Upper lobe of left lung (tissue), 6 donors: Measurements from ENCODE around the gene NCF2. TPM values are rescaled to one million over a fixed set of nuclear protein-coding genes. Genes with fewer than 3 reads are reported as not detected.
A peak's percentile ranks its signal among the peaks of the same experiment; 100 is the strongest.

Source experiments
- ATAC-seq, 2 donors: fragments of 200-7000 bp; cut with Tn5 transposase; one replicate each; pipeline ENCODE4 v1.9.1; 2022; ENCODE audit warnings: mild to moderate bottlenecking in 2 of 2, moderate library complexity in 2 of 2; ENCODE audit not compliant: low FRiP score in 2 of 2
- DNase-seq, 2 donors: peaks; one replicate each; pipeline ENCODE4 v3.0.0-alpha.2; 2019 to 2020
- H3K27ac ChIP-seq, 4 donors: fragments of 200-600 bp; sonication (generic); one replicate each; pipeline ENCODE4 v1.5.1; 2016 to 2019
- H3K27me3 ChIP-seq, 4 donors: fragments of 200-600 bp; sonication (generic); one replicate each; pipeline ENCODE4 v1.5.1; 2017 to 2019
- H3K36me3 ChIP-seq, 4 donors: fragments of 200-600 bp; sonication (generic); one replicate each; pipeline ENCODE4 v1.5.1; 2016 to 2019
- H3K4me1 ChIP-seq, 4 donors: fragments of 200-600 bp; sonication (generic); one replicate each; pipeline ENCODE4 v1.5.1; 2018 to 2019
- H3K4me3 ChIP-seq, 4 donors: fragments of 200-600 bp; sonication (generic); one replicate each; pipeline ENCODE4 v1.5.1; 2017 to 2019; ENCODE audit warnings: mild to moderate bottlenecking in 2 of 4, moderate library complexity in 1 of 4
- H3K9me3 ChIP-seq, 4 donors: fragments of 200-600 bp; sonication (generic); one replicate each; pipeline ENCODE4 v1.5.1; 2018 to 2019
- CTCF ChIP-seq, 6 experiments: fragments of 450-650 bp in 4 of 6; fragments of 200-600 bp in 2 of 6; sonication (generic) in 2 of 6; IDR thresholded peaks; one replicate each; pipeline ENCODE4 v1.5.1; 2016 to 2019; ENCODE audit warnings: antibody characterized with exemption in 6 of 6
- EP300 ChIP-seq, 4 donors: sonication (generic); formaldehyde crosslinking; IDR thresholded peaks; one replicate each; pipeline ENCODE4 v1.5.1; 2017; ENCODE audit warnings: antibody characterized with exemption in 4 of 4, control low read depth in 2 of 4
- POLR2A ChIP-seq, 4 donors: fragments of 450-650 bp; IDR thresholded peaks; one replicate each; pipeline ENCODE4 v1.5.1; 2016 to 2017; ENCODE audit warnings: antibody characterized with exemption in 4 of 4, mild to moderate bottlenecking in 2 of 4
- POLR2AphosphoS5 ChIP-seq, 2 donors: sonication (generic); formaldehyde crosslinking; IDR thresholded peaks; one replicate each; pipeline ENCODE4 v1.5.1; 2017; ENCODE audit warnings: antibody characterized with exemption in 2 of 2
- WGBS, 2 donors: methylation state at CpG; one replicate each; pipeline ENCODE4 v1.1.5; 2017 to 2018; 5-methylcytosine and 5-hydroxymethylcytosine counted together
- total RNA-seq, 6 donors: library from RNA; depleted of rRNA in 4 of 6; stranded (reverse); fragments of >200 nt in 4 of 6; gene quantifications; one replicate each; pipeline versions ENCODE4 v1.1.0 to v1.2.1, GENCODE V29; 2016 to 2021
- donor health status: DM: no; HTN: no; CAD: no; lungs with moderate emphysema.
- donor health status: DM: no; HTN: yes; CAD: no; lungs with severe emphysema.

The NCF2 gene
- total RNA-seq, 6 donors from 2014 or later = 68.5 to 202 (median 143) TPM

DNA sequence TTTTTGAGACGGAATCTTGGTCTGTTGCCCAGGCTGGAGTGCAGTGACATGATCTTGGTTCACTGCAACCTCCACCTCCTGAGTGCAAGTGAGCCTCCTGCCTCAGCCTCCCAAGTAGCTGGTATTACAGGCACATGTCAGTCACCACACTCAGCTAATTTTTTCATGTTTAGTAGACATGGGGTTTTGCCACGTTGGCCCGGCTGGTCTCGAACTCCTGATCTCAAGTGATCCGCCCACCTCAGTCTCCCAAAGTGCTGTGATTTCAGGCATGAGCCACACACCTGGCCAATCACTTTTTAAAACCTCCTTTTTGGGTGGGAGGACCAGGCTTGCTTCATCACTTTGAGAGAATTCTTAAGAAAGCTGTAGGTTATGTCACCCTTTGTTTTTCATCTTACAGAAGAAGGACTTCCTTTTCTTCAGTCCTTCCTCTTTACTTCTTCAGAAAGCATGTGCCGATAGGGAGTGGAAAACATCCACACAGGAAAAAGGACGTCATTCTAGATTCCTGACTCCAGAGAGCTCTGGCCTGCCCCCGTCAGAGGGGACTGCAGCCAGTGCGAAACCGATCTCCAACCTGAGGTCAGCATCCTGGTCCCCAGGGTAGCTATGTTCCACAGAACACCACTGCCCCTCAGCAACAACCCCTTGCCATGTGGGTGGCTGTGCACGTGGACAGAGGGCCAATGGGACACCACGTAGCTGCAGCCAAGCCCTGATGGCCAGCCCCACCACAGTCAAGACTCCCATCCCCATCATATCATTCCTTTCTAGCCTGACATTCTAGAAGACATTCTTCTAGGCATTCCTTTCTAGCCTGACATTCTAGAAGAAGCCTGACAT lies 21.9 kb downstream of the NCF2 start:
- H3K27me3 ChIP-seq = no peaks in the 10 kb centered on the region
- no peak overlapping the region for H3K4me3 ChIP-seq
- peak overlapping the region; percentile 42 to 81 (median 64) for H3K27ac ChIP-seq
- ATAC-seq (peak; percentile 45 to 78), DNase-seq (peak in 1 of 2 donors; percentile 73)
- WGBS, 2 donors = 61 to 73% methylated on average over 12 of the region's 12 CpGs
- no peaks in the 10 kb centered on the region for H3K9me3 ChIP-seq
- H3K36me3 ChIP-seq = peaks cover 0 to 6% (median 0%) of the 10 kb centered on the region in 4 donors
- H3K4me1 ChIP-seq = peaks cover 0 to 14% (median 8%) of the 10 kb centered on the region in 4 donors
- TF ChIP-seq EP300 (IDR thresholded peaks at IDR 0.05) (no peak), CTCF (IDR thresholded peaks at IDR 0.05) (no peak), POLR2AphosphoS5 (IDR thresholded peaks at IDR 0.05) (peak in 1 of 2 donors; percentile 38), POLR2A (IDR thresholded peaks at IDR 0.05) (peak in 1 of 4 donors; percentile 26)

GRCh38 chr1:183567584-183567983 lies 22.7 kb downstream of the NCF2 start:
- H3K9me3 ChIP-seq = no peaks in the 10 kb centered on the region
- 59 to 61% methylated on average over 5 of the region's 5 CpGs for WGBS, 2 donors
- H3K27ac ChIP-seq = peak overlapping the region; percentile 42 to 81 (median 64)
- peak in 1 of 2 donors; percentile 84 for DNase-seq
- TF ChIP-seq POLR2AphosphoS5 (IDR thresholded peaks at IDR 0.05) = peak; percentile 48 to 68
- TF ChIP-seq CTCF (IDR thresholded peaks at IDR 0.05) = no peak
- TF ChIP-seq POLR2A (IDR thresholded peaks at IDR 0.05) = peak in 1 of 4 donors; percentile 20
- no peak for TF ChIP-seq EP300 (IDR thresholded peaks at IDR 0.05)
- peak; percentile 50 to 79 for ATAC-seq
- H3K4me1 ChIP-seq = peaks cover 0 to 14% (median 8%) of the 10 kb centered on the region in 4 donors
- no peaks in the 10 kb centered on the region for H3K27me3 ChIP-seq
- no peak overlapping the region for H3K4me3 ChIP-seq
- H3K36me3 ChIP-seq = peaks cover 0 to 7% (median 1%) of the 10 kb centered on the region in 4 donors

- Histone ChIP-seq H3K27me3 (no peaks in the 10 kb centered on the region), H3K27ac (no peak overlapping the region), H3K9me3 (no peaks in the 10 kb centered on the region), H3K36me3 (peaks cover 0 to 7% (median 1%) of the 10 kb centered on the region in 4 donors), H3K4me1 (peaks cover 0 to 14% (median 8%) of the 10 kb centered on the region in 4 donors), H3K4me3 (no peak overlapping the region)
- WGBS, 2 donors = 91 to 95% methylated on average over 2 of the region's 2 CpGs
- DNase-seq (no peak), ATAC-seq (no peak)
- no peak for TF ChIP-seq POLR2A (IDR thresholded peaks at IDR 0.05)
- no peak for TF ChIP-seq EP300 (IDR thresholded peaks at IDR 0.05)
- TF ChIP-seq CTCF (IDR thresholded peaks at IDR 0.05) = no peak
- no peak for TF ChIP-seq POLR2AphosphoS5 (IDR thresholded peaks at IDR 0.05)
These were observed 24.2 kb downstream of the NCF2 start for GRCh38 chr1:183566026-183566425.

DNA sequence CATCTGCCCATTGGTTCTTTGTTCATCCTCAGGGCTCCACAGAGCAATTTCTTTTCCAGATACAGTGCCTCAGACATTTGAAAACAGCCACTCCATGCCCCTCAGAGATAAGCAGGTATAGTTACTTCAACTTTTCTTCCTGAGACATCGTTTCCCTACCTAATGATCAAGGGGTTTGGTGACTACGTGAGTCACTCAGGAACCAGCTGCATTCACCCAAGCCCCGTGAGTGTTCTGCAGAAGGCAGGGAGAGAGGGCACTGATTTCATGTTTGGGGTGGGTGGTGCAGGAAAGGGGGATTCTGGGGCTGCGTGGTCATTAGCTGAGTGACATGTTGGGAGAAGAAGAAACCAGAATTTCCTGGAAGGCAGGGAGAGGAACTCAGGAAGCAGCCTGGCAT lies 25.0 kb downstream of the NCF2 start:
- no peak for DNase-seq
- no peak for TF ChIP-seq CTCF (IDR thresholded peaks at IDR 0.05)
- no peak for TF ChIP-seq EP300 (IDR thresholded peaks at IDR 0.05)
- no peak for TF ChIP-seq POLR2A (IDR thresholded peaks at IDR 0.05)
- Histone ChIP-seq H3K27me3 (no peaks in the 10 kb centered on the region), H3K27ac (no peak overlapping the region), H3K36me3 (peaks cover 0 to 12% (median 4%) of the 10 kb centered on the region in 4 donors), H3K9me3 (no peaks in the 10 kb centered on the region), H3K4me3 (no peak overlapping the region), H3K4me1 (peaks cover 0 to 14% (median 8%) of the 10 kb centered on the region in 4 donors)
- no peak for ATAC-seq
- 36 to 55% methylated on average over 4 of the region's 4 CpGs for WGBS, 2 donors
